ENCODE data around the gene FOS.

Gene FOS

GRCh38 chr14:75252254-75252837 is 26.3 kb upstream of the FOS start:
- no peak for DNase-seq

- DNase-seq, result no peak
Observed at GRCh38 chr14:75254381-75254822, 24.2 kb upstream of the FOS start.

- no peak for DNase-seq
Observed at GRCh38 chr14:75254901-75255584, 23.6 kb upstream of the FOS start.

- no peak for DNase-seq
Observed at GRCh38 chr14:75258079-75258802, 20.4 kb upstream of the FOS start.

GRCh38 chr14:75258803-75259509 is 19.7 kb upstream of the FOS start:
- peak; percentile 99 for DNase-seq

GRCh38 chr14:75259510-75259855 is 19.1 kb upstream of the FOS start:
- no peak for DNase-seq

GRCh38 chr14:75260025-75260763 is 18.4 kb upstream of the FOS start:
- no peak for DNase-seq

GRCh38 chr14:75261820-75262219 is 16.8 kb upstream of the FOS start:
- no peak for DNase-seq

- no peak for DNase-seq
Observed at GRCh38 chr14:75262641-75263040, 16.0 kb upstream of the FOS start.

- DNase-seq, result no peak
Observed at GRCh38 chr14:75264036-75264435, 14.6 kb upstream of the FOS start.

GRCh38 chr14:75267141-75267721 is 11.4 kb upstream of the FOS start:
- no peak for DNase-seq

- DNase-seq, result no peak
Observed at GRCh38 chr14:75268633-75269550, 9.7 kb upstream of the FOS start.

- no peak for DNase-seq
Observed at GRCh38 chr14:75271514-75271913, 7.1 kb upstream of the FOS start.

GRCh38 chr14:75273272-75274049 is 5.2 kb upstream of the FOS start:
- DNase-seq, result no peak

- DNase-seq, result no peak
Observed at GRCh38 chr14:75274050-75274898, 4.4 kb upstream of the FOS start.

- DNase-seq, result peak; percentile 34
Observed at GRCh38 chr14:75274899-75275569, 3.6 kb upstream of the FOS start.

- DNase-seq, result no peak
Observed at GRCh38 chr14:75275598-75275997, 3.0 kb upstream of the FOS start.

- DNase-seq, result peak; percentile 52
Observed at GRCh38 chr14:75277008-75277814, 1.4 kb upstream of the FOS start.

Data from activated CD4-positive, alpha-beta T cell treated with anti-CD3 and anti-CD28 coated beads, Interleukin-10, Interleukin-2, amounts not matched to agents 100 ng/mL and 50 ng/mL, durations not matched to agents 16 hours and 8 hours (primary cell).